GM12801 (cell line): Measurements from ENCODE around the gene STX10.

Source experiments
- TF ChIP-seq, protein P1 (sequence below): IDR thresholded peaks from one replicate; pipeline ENCODE4 v1.5.1; 2011; ENCODE audit warnings: control low read depth; ENCODE audit not compliant: insufficient read length; ENCODE audit errors: extremely low read depth

STX10 gene

DNA sequence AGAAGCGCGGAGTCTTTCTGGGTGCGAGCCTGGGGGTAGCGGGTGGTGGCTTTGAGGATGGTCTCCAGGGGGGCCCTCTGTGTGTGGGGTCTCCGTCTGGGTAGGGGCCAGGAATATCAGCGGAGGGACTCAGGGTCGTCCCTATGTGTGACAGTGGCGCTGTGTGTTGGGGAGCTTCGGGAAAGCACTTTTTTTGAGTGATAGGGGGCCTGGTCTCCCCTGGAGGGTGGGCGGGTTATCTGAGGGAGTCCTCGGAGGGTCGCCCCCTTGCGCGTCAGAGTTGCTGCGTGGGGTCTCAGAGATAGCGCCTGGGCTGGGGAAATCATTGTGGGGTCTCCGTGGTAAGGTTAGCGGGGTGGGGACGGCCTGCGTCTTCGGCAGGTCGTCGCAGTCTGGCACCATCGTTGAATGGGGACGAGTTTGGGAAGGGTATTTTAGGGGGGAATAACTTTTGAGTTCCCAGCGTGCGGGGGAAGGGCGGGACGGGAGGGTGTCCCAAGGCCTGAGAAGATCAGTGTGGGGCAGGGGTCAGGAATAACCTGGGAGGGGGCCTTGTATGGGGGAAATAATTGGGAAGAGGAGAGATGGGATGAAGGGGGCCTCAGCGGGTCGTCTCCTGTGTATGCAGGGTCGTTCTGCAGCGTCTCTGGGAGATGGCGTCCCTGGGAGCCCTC is 893 bp upstream of the STX10 start:
- TF ChIP-seq, protein P1, sequence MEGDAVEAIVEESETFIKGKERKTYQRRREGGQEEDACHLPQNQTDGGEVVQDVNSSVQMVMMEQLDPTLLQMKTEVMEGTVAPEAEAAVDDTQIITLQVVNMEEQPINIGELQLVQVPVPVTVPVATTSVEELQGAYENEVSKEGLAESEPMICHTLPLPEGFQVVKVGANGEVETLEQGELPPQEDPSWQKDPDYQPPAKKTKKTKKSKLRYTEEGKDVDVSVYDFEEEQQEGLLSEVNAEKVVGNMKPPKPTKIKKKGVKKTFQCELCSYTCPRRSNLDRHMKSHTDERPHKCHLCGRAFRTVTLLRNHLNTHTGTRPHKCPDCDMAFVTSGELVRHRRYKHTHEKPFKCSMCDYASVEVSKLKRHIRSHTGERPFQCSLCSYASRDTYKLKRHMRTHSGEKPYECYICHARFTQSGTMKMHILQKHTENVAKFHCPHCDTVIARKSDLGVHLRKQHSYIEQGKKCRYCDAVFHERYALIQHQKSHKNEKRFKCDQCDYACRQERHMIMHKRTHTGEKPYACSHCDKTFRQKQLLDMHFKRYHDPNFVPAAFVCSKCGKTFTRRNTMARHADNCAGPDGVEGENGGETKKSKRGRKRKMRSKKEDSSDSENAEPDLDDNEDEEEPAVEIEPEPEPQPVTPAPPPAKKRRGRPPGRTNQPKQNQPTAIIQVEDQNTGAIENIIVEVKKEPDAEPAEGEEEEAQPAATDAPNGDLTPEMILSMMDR, result no peak

DNA sequence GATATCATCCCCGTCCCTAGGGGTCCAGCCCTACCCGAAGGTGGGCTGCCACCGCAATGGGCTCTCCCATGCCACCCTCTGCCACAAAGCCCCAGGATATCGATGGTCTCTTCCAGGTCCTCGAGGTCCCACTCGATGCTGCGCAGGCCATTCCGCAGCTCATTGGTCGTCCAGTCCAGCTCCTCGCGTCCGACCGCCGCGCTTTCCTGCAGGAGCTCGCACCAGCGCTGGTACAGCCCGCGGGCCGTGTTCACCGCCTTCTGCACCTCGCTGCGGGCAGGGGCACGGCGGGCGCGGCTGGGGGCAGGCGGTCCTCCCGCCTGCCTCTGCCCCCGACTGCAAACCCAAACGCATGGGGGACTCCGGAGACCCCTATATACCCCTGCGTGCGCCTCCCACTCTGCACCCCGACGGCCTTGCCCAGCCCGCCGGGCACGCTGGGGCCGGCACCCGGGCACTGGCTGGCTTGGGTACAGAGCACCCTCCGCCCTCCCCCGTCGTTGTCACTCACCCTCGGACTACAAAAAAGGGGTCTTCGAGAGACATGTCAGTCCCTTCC is 468 bp downstream of the STX10 start:
- TF ChIP-seq, protein P1, result no peak

GRCh38 chr19:13146763-13147563 is 3.2 kb downstream of the STX10 start:
- TF ChIP-seq, protein P1, result no peak

DNA sequence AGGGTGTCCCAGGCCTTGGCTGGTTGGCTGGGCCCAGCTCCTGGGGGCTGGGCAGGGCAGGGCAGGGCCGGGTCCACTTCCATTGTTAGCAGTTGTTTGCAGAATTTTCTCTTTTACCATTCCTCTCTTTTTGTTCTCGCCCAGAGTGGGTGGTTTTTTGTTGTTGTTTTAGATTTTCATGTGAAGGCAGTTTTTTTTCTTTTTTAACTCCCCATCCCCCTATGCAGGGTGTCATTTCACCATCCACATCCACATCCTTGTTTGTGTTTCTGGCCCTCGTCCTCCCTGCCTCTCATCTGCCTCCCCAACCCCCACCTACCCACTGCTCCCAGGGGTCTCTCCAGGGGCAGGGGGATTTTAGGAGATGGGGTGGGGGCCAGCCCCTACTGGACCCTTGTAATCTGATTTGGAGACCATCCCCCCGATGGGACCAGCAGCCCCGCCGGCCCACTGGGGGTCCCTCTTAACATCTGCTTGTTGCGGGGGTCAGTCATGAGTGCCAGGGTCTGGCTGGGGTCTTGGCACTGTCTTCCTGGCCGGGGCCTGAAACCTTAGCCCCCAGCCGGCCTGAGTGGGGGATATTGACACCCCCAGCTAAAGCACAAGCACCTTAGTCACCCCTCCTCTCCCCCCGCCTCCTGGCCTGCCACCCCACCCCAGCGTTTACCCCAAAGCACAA is 10.4 kb downstream of the STX10 start:
- TF ChIP-seq, protein P1, result no peak

GRCh38 chr19:13138916-13139198 is 11.3 kb downstream of the STX10 start:
- TF ChIP-seq, protein P1, result no peak

GRCh38 chr19:13138171-13138915 is 11.8 kb downstream of the STX10 start:
- TF ChIP-seq, protein P1, result no peak
